ENCODE data around the gene RBM15. TPM values are rescaled to one million over a fixed set of nuclear protein-coding genes. Genes with fewer than 3 reads are reported as not detected.

The RBM15 gene
- total RNA-seq, 1 donor from 2014 or later, result 20.4 TPM

- no peak overlapping the region for H3K4me3 ChIP-seq (ENCODE audit: insufficient read depth, low read depth, low read length)
- no peak for DNase-seq (ENCODE audit: low read depth)
- Mint-ChIP-seq H3K4me1 (ENCODE audit: low read depth, unreplicated experiment) (peaks cover 18% of the 10 kb centered on the region), H3K27me3 (ENCODE audit: low read depth, unreplicated experiment) (no peaks in the 10 kb centered on the region), H3K27ac (ENCODE audit: unreplicated experiment) (no peak overlapping the region), H3K9me3 (ENCODE audit: unreplicated experiment) (no peaks in the 10 kb centered on the region), H3K4me3 (ENCODE audit: unreplicated experiment) (no peak overlapping the region), H3K36me3 (ENCODE audit: low read depth, unreplicated experiment) (peaks cover 9% of the 10 kb centered on the region)
- H3K9me3 ChIP-seq (ENCODE audit: insufficient read depth, low read depth, low read length), result no peaks in the 10 kb centered on the region
- H3K4me2 ChIP-seq (ENCODE audit: low read length), result no peak overlapping the region
- TF ChIP-seq CTCF (IDR thresholded peaks at IDR 0.05; ENCODE audit: insufficient read depth, low read depth, low read length), result no peak
- no peak for TF ChIP-seq EZH2 (IDR thresholded peaks at IDR 0.05; ENCODE audit: insufficient read depth, low read length)
- H3K36me3 ChIP-seq (ENCODE audit: insufficient read depth, low read length), result peaks cover 11% of the 10 kb centered on the region
- no peak overlapping the region for H2AFZ ChIP-seq (ENCODE audit: low read depth, low read length)
- peaks cover 58% of the 10 kb centered on the region for H4K20me1 ChIP-seq (ENCODE audit: insufficient read depth, low read length)
- H3K9ac ChIP-seq (ENCODE audit: low read length), result no peak overlapping the region
- peaks cover 96% of the 10 kb centered on the region for H3K79me2 ChIP-seq (ENCODE audit: insufficient read depth, low read length)
- H3K27ac ChIP-seq (ENCODE audit: low read depth, low read length), result no peak overlapping the region
- H3K4me1 ChIP-seq (ENCODE audit: insufficient read depth, low read length), result peaks cover 20% of the 10 kb centered on the region
- FAIRE-seq, result no peak
- no peaks in the 10 kb centered on the region for H3K27me3 ChIP-seq (ENCODE audit: insufficient read depth, low read length)
These were observed 11.2 kb downstream of the RBM15 start for GRCh38 chr1:110350360-110350759.

GRCh38 chr1:110355321-110355720 lies 16.1 kb downstream of the RBM15 start:
- Mint-ChIP-seq H3K36me3 (ENCODE audit: low read depth, unreplicated experiment) (no peaks in the 10 kb centered on the region), H3K9me3 (ENCODE audit: unreplicated experiment) (no peaks in the 10 kb centered on the region), H3K4me1 (ENCODE audit: low read depth, unreplicated experiment) (peaks cover 5% of the 10 kb centered on the region), H3K27ac (ENCODE audit: unreplicated experiment) (no peak overlapping the region), H3K27me3 (ENCODE audit: low read depth, unreplicated experiment) (no peaks in the 10 kb centered on the region), H3K4me3 (ENCODE audit: unreplicated experiment) (no peak overlapping the region)
- DNase-seq (ENCODE audit: low read depth) (no peak), FAIRE-seq (no peak)
- Histone ChIP-seq H3K27me3 (ENCODE audit: insufficient read depth, low read length) (no peaks in the 10 kb centered on the region), H3K79me2 (ENCODE audit: insufficient read depth, low read length) (peaks cover 92% of the 10 kb centered on the region), H3K4me2 (ENCODE audit: low read length) (no peak overlapping the region), H2AFZ (ENCODE audit: low read depth, low read length) (no peak overlapping the region), H3K4me3 (ENCODE audit: insufficient read depth, low read depth, low read length) (no peak overlapping the region), H3K9ac (ENCODE audit: low read length) (no peak overlapping the region), H3K9me3 (ENCODE audit: insufficient read depth, low read depth, low read length) (no peaks in the 10 kb centered on the region), H3K4me1 (ENCODE audit: insufficient read depth, low read length) (no peaks in the 10 kb centered on the region), H4K20me1 (ENCODE audit: insufficient read depth, low read length) (peaks cover 32% of the 10 kb centered on the region), H3K27ac (ENCODE audit: low read depth, low read length) (no peak overlapping the region), H3K36me3 (ENCODE audit: insufficient read depth, low read length) (peaks cover 7% of the 10 kb centered on the region)
- TF ChIP-seq CTCF (IDR thresholded peaks at IDR 0.05; ENCODE audit: insufficient read depth, low read depth, low read length) (no peak), EZH2 (IDR thresholded peaks at IDR 0.05; ENCODE audit: insufficient read depth, low read length) (no peak)

GRCh38 chr1:110356379-110356778 lies 17.2 kb downstream of the RBM15 start:
- H3K27me3 ChIP-seq (ENCODE audit: insufficient read depth, low read length), result no peaks in the 10 kb centered on the region
- H3K4me3 ChIP-seq (ENCODE audit: insufficient read depth, low read depth, low read length), result no peak overlapping the region
- peaks cover 89% of the 10 kb centered on the region for H3K79me2 ChIP-seq (ENCODE audit: insufficient read depth, low read length)
- TF ChIP-seq EZH2 (IDR thresholded peaks at IDR 0.05; ENCODE audit: insufficient read depth, low read length), result no peak
- no peak for TF ChIP-seq CTCF (IDR thresholded peaks at IDR 0.05; ENCODE audit: insufficient read depth, low read depth, low read length)
- peaks cover 7% of the 10 kb centered on the region for H3K36me3 ChIP-seq (ENCODE audit: insufficient read depth, low read length)
- no peak overlapping the region for H3K27ac ChIP-seq (ENCODE audit: low read depth, low read length)
- FAIRE-seq (no peak), DNase-seq (ENCODE audit: low read depth) (no peak)
- Mint-ChIP-seq H3K9me3 (ENCODE audit: unreplicated experiment) (no peaks in the 10 kb centered on the region), H3K27ac (ENCODE audit: unreplicated experiment) (no peak overlapping the region), H3K27me3 (ENCODE audit: low read depth, unreplicated experiment) (no peaks in the 10 kb centered on the region), H3K4me1 (ENCODE audit: low read depth, unreplicated experiment) (peaks cover 5% of the 10 kb centered on the region), H3K4me3 (ENCODE audit: unreplicated experiment) (no peak overlapping the region), H3K36me3 (ENCODE audit: low read depth, unreplicated experiment) (no peaks in the 10 kb centered on the region)
- no peak overlapping the region for H3K4me2 ChIP-seq (ENCODE audit: low read length)
- H4K20me1 ChIP-seq (ENCODE audit: insufficient read depth, low read length), result peaks cover 26% of the 10 kb centered on the region
- H3K9me3 ChIP-seq (ENCODE audit: insufficient read depth, low read depth, low read length), result no peaks in the 10 kb centered on the region
- H3K4me1 ChIP-seq (ENCODE audit: insufficient read depth, low read length), result no peaks in the 10 kb centered on the region
- no peak overlapping the region for H3K9ac ChIP-seq (ENCODE audit: low read length)
- no peak overlapping the region for H2AFZ ChIP-seq (ENCODE audit: low read depth, low read length)
